ENCODE measurements around the gene SUGCT. TPM values are rescaled to one million over a fixed set of nuclear protein-coding genes. Genes with fewer than 3 reads are reported as not detected.

SUGCT gene
- total RNA-seq, 1 experiment from 2014 or later: 5.4 TPM

DNA sequence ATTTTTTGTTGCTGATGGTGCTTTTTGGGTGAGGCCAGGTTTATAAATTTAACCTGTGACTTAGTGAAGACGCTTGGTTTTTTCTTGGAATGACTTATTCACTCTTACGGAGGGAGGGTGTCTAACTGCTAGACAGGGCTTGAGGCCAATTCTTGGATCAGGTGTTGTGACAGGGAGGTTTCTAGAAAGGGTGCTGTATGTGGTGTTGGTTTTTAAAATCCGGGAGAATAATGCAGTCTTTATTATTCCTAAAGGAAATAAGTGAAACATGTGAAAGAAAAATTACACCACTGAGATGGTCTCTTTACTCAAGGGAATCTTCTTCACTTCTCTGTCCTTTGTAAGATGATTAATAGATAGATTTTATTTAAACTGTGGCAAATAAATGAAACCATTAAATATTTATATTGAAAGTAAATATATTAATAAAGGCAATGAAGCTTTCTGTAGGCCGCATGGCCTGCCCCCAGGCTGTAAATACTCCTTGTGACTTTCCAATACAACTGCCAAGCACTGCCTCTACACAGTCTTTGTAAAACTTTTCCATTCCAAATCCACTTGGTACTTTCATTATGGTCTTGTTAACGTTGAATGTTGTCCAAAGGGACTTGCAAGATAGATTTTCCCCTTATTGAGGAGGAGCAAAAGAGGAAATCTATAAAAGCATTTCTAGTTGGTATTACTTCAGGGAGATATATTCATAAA, 323.1 kb downstream of the SUGCT start:
- H3K27ac Mint-ChIP-seq: peak overlapping the region in 1 of 3 experiments; percentile 32; a peak in 1 of 7 replicates
- no peaks in the 10 kb centered on the region for H4K20me1 ChIP-seq (ENCODE audit: control insufficient read depth, insufficient read depth, insufficient read length)
- H2BK20ac ChIP-seq (ENCODE audit: low read depth, low read length, poor library complexity, severe bottlenecking): no peak overlapping the region
- H3K4me1 ChIP-seq (ENCODE audit: insufficient read depth, low read length): no peaks in the 10 kb centered on the region
- DNase-seq: no peak
- H3K23me2 ChIP-seq (ENCODE audit: insufficient read length, low read depth, low read length, poor library complexity, severe bottlenecking): no peaks in the 10 kb centered on the region
- H2AK5ac ChIP-seq (ENCODE audit: insufficient read length, low read length): no peak overlapping the region
- no peaks in the 10 kb centered on the region for H3K9me3 ChIP-seq (ENCODE audit: control insufficient read depth, low read depth, low read length)
- no peak overlapping the region for H3K27ac ChIP-seq (ENCODE audit: insufficient read length, low read depth, low read length)
- H3K4me3 Mint-ChIP-seq: no peak overlapping the region
- peaks cover 4 to 7% of the 10 kb centered on the region in 2 experiments for H3K4me1 Mint-ChIP-seq
- no peak overlapping the region for H3K9ac ChIP-seq (ENCODE audit: extremely low read depth, insufficient read length, low read length)
- no CpG with 5 or more reads among the region's 5 CpGs for WGBS (ENCODE audit: extremely low coverage, insufficient read length, low lambda C conversion rate)
- H2BK12ac ChIP-seq (ENCODE audit: insufficient read length, low read depth, low read length): no peak overlapping the region
- H3K27me3 ChIP-seq (ENCODE audit: insufficient read depth, low read length): no peaks in the 10 kb centered on the region
- no peak overlapping the region for H3K18ac ChIP-seq (ENCODE audit: insufficient read length, low read depth, low read length)
- H4K8ac ChIP-seq (replicated peaks; ENCODE audit: insufficient read length, low read depth, low read length): no peak overlapping the region
- no peaks in the 10 kb centered on the region for H3K36me3 Mint-ChIP-seq (ENCODE audit: insufficient read depth in 1 of 3, low read depth in 3 of 3)
- H3K4ac ChIP-seq (ENCODE audit: low read depth, low read length): no peak overlapping the region
- no peak overlapping the region for H4K5ac ChIP-seq (ENCODE audit: insufficient read length, low read depth, low read length)
- no peak overlapping the region for H2BK15ac ChIP-seq (ENCODE audit: low read depth, low read length)
- H3K79me1 ChIP-seq (ENCODE audit: insufficient read depth, low read depth, low read length, poor library complexity, severe bottlenecking): no peaks in the 10 kb centered on the region
- H2BK120ac ChIP-seq (ENCODE audit: low read depth, low read length, poor library complexity, severe bottlenecking): no peak overlapping the region
- no peaks in the 10 kb centered on the region for H3K79me2 ChIP-seq (ENCODE audit: insufficient read depth, low read length)
- no peak overlapping the region for H3K4me2 ChIP-seq (ENCODE audit: insufficient read depth, insufficient read length, low read length)
- no peak overlapping the region for H4K91ac ChIP-seq (ENCODE audit: insufficient read length, low read depth, low read length)
- H3K14ac ChIP-seq (ENCODE audit: insufficient read depth, low read length): no peak overlapping the region
- no peaks in the 10 kb centered on the region for H3K9me3 Mint-ChIP-seq
- no peak overlapping the region for H2AFZ ChIP-seq (ENCODE audit: low read length)
- no peaks in the 10 kb centered on the region for H3K27me3 Mint-ChIP-seq (ENCODE audit: low read depth)
- H3K56ac ChIP-seq (ENCODE audit: insufficient read length, low read depth, low read length): no peak overlapping the region
- no peak overlapping the region for H2BK5ac ChIP-seq (ENCODE audit: insufficient read length, low read length)
- TF ChIP-seq, protein P1, sequence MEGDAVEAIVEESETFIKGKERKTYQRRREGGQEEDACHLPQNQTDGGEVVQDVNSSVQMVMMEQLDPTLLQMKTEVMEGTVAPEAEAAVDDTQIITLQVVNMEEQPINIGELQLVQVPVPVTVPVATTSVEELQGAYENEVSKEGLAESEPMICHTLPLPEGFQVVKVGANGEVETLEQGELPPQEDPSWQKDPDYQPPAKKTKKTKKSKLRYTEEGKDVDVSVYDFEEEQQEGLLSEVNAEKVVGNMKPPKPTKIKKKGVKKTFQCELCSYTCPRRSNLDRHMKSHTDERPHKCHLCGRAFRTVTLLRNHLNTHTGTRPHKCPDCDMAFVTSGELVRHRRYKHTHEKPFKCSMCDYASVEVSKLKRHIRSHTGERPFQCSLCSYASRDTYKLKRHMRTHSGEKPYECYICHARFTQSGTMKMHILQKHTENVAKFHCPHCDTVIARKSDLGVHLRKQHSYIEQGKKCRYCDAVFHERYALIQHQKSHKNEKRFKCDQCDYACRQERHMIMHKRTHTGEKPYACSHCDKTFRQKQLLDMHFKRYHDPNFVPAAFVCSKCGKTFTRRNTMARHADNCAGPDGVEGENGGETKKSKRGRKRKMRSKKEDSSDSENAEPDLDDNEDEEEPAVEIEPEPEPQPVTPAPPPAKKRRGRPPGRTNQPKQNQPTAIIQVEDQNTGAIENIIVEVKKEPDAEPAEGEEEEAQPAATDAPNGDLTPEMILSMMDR (conservative IDR thresholded peaks at IDR 0.05): no peak
- H3T11ph ChIP-seq (ENCODE audit: low read length): no peak overlapping the region
- no peak overlapping the region for H3K23ac ChIP-seq (ENCODE audit: insufficient read length, low read depth, low read length)
